Osteoblast (primary cell): ENCODE results near the gene CDRT15. TPM values are rescaled to one million over a fixed set of nuclear protein-coding genes. Genes with fewer than 3 reads are reported as not detected.

Experiments
- DNase-seq: peaks from one replicate; pipeline ENCODE4 v3.0.0; 2011; ENCODE audit warnings: low spot score, mixed read lengths; ENCODE audit not compliant: insufficient read length; ENCODE audit errors: missing footprints
- H2AFZ ChIP-seq: 2 replicates; pipeline ENCODE4 v1.6.0; 2011; ENCODE audit warnings: mild to moderate bottlenecking, low read length
- H3K27ac ChIP-seq: 2 replicates; pipeline ENCODE4 v1.5.1; 2011; ENCODE audit warnings: mild to moderate bottlenecking, low read depth, low read length, moderate library complexity
- H3K27me3 ChIP-seq: 2 replicates; pipeline ENCODE4 v1.6.0; 2012; ENCODE audit warnings: mild to moderate bottlenecking, control low read depth, inconsistent platforms, low read length, moderate library complexity; ENCODE audit not compliant: insufficient read depth
- H3K36me3 ChIP-seq: 2 replicates; pipeline ENCODE4 v1.5.1; 2011; ENCODE audit warnings: mild to moderate bottlenecking, low read length, control low read depth, moderate library complexity; ENCODE audit not compliant: insufficient read depth
- H3K4me1 ChIP-seq: 2 replicates; pipeline ENCODE4 v1.5.1; 2011; ENCODE audit warnings: mild to moderate bottlenecking, low read length, control low read depth, moderate library complexity; ENCODE audit not compliant: insufficient read depth
- H3K4me2 ChIP-seq: 2 replicates; pipeline ENCODE4 v1.6.0; 2011; ENCODE audit warnings: mild to moderate bottlenecking, low read length; ENCODE audit not compliant: insufficient read depth
- H3K4me3 ChIP-seq: fragments of 200-600 bp; sonication (generic); 3 replicates; pipeline ENCODE4 v1.5.1; 2012; ENCODE audit warnings: mild to moderate bottlenecking, low read length, inconsistent platforms; ENCODE audit not compliant: insufficient read depth
- H3K79me2 ChIP-seq: 2 replicates; pipeline ENCODE4 v1.6.0; 2012; ENCODE audit warnings: mild to moderate bottlenecking, low read length, control low read depth, inconsistent platforms; ENCODE audit not compliant: insufficient read depth
- H3K9me3 ChIP-seq: 2 replicates; pipeline ENCODE4 v1.5.1; 2011; ENCODE audit warnings: low read depth, low read length, control low read depth
- H4K20me1 ChIP-seq: 2 replicates; pipeline ENCODE4 v1.6.0; 2012; ENCODE audit warnings: mild to moderate bottlenecking, low read length, control low read depth; ENCODE audit not compliant: insufficient read depth
- CTCF ChIP-seq: IDR thresholded peaks from 2 replicates; pipeline ENCODE4 v1.5.1; 2011; ENCODE audit warnings: mild to moderate bottlenecking, low read depth, low read length, moderate library complexity; ENCODE audit errors: extremely low read depth
- total RNA-seq: library from RNA; depleted of rRNA; stranded (reverse); fragments of >200 nt; gene quantifications from 2 replicates; pipeline ENCODE4 v1.2.3, GENCODE V29; 2012

Gene CDRT15
- total RNA-seq, 1 donor, result not detected

GRCh38 chr17:14214271-14214670 lies 22.4 kb downstream of the CDRT15 start:
- Histone ChIP-seq H3K36me3 (no peaks in the 10 kb centered on the region), H3K4me1 (peaks cover 7% of the 10 kb centered on the region), H4K20me1 (no peaks in the 10 kb centered on the region), H3K79me2 (no peaks in the 10 kb centered on the region), H3K4me2 (peak overlapping the region; percentile 10), H3K27ac (no peak overlapping the region), H3K9me3 (no peaks in the 10 kb centered on the region), H3K4me3 (no peak overlapping the region), H3K27me3 (no peaks in the 10 kb centered on the region), H2AFZ (no peak overlapping the region)
- DNase-seq, result peak; percentile 90
- no peak for TF ChIP-seq CTCF

- DNase-seq, result no peak
- no peak for TF ChIP-seq CTCF
- Histone ChIP-seq H3K27me3 (no peaks in the 10 kb centered on the region), H3K36me3 (no peaks in the 10 kb centered on the region), H3K4me3 (no peak overlapping the region), H2AFZ (no peak overlapping the region), H3K79me2 (no peaks in the 10 kb centered on the region), H3K4me2 (no peak overlapping the region), H4K20me1 (no peaks in the 10 kb centered on the region), H3K9me3 (no peaks in the 10 kb centered on the region), H3K27ac (no peak overlapping the region), H3K4me1 (peaks cover 7% of the 10 kb centered on the region)
Measured at GRCh38 chr17:14212401-14212800, 24.3 kb downstream of the CDRT15 start.

- H3K4me2 ChIP-seq, result no peak overlapping the region
- no peak overlapping the region for H3K4me3 ChIP-seq
- no peaks in the 10 kb centered on the region for H3K27me3 ChIP-seq
- no peaks in the 10 kb centered on the region for H3K79me2 ChIP-seq
- TF ChIP-seq CTCF, result peak; percentile 43
- H3K27ac ChIP-seq, result no peak overlapping the region
- H3K36me3 ChIP-seq, result no peaks in the 10 kb centered on the region
- peaks cover 7% of the 10 kb centered on the region for H3K4me1 ChIP-seq
- DNase-seq, result peak; percentile 88
- H4K20me1 ChIP-seq, result no peaks in the 10 kb centered on the region
- no peak overlapping the region for H2AFZ ChIP-seq
- H3K9me3 ChIP-seq, result no peaks in the 10 kb centered on the region
Measured at GRCh38 chr17:14211801-14212200, 24.9 kb downstream of the CDRT15 start.

- H3K4me3 ChIP-seq, result no peak overlapping the region
- no peaks in the 10 kb centered on the region for H3K36me3 ChIP-seq
- H3K4me1 ChIP-seq, result peaks cover 7% of the 10 kb centered on the region
- H3K9me3 ChIP-seq, result no peaks in the 10 kb centered on the region
- no peak overlapping the region for H2AFZ ChIP-seq
- DNase-seq, result no peak
- no peak for TF ChIP-seq CTCF
- H3K27ac ChIP-seq, result no peak overlapping the region
- no peak overlapping the region for H3K4me2 ChIP-seq
- H3K79me2 ChIP-seq, result no peaks in the 10 kb centered on the region
- H4K20me1 ChIP-seq, result no peaks in the 10 kb centered on the region
- H3K27me3 ChIP-seq, result no peaks in the 10 kb centered on the region
Measured at GRCh38 chr17:14211246-14211645, 25.4 kb downstream of the CDRT15 start.
